Chondrocyte (in vitro differentiated cells): ENCODE results near the gene MOB2. TPM values are rescaled to one million over a fixed set of nuclear protein-coding genes. Genes with fewer than 3 reads are reported as not detected.

Source experiments
- DNase-seq: peaks from one replicate; pipeline ENCODE4 v3.0.0; 2021; ENCODE audit warnings: mixed read lengths, low spot score
- H3K27ac Mint-ChIP-seq: one replicate; pipeline ENCODE4 v1.8.0; 2021; ENCODE audit warnings: mild to moderate bottlenecking, moderate library complexity, mixed read lengths; ENCODE audit not compliant: unreplicated experiment
- H3K27me3 Mint-ChIP-seq: 2 replicates; pipeline ENCODE4 v1.8.0; 2021; ENCODE audit warnings: low read depth, mixed read lengths
- H3K36me3 Mint-ChIP-seq: 2 replicates; pipeline ENCODE4 v1.8.0; 2021; ENCODE audit warnings: low read depth, mixed read lengths
- H3K4me1 Mint-ChIP-seq: 2 replicates; pipeline ENCODE4 v1.8.0; 2021; ENCODE audit warnings: low read depth, mild to moderate bottlenecking, mixed read lengths
- H3K4me3 Mint-ChIP-seq: one replicate; pipeline ENCODE4 v1.8.0; 2021; ENCODE audit warnings: mild to moderate bottlenecking, moderate library complexity, mixed read lengths; ENCODE audit not compliant: unreplicated experiment
- H3K9me3 Mint-ChIP-seq: 2 replicates; pipeline ENCODE4 v1.8.0; 2021; ENCODE audit warnings: low read depth, mixed read lengths
- total RNA-seq: library from RNA; stranded (reverse); gene quantifications from 3 replicates; pipeline ENCODE4 v1.2.1, GENCODE V29; 2021
- TF ChIP-seq, protein P1 (sequence below): fragments of 200-600 bp; sonication (generic); IDR thresholded peaks from 2 replicates; pipeline ENCODE4 v1.5.0; 2021; ENCODE audit warnings: antibody characterized with exemption, mild to moderate bottlenecking, moderate library complexity

Gene MOB2
- total RNA-seq, 1 donor from 2014 or later: 28.0 TPM

DNA sequence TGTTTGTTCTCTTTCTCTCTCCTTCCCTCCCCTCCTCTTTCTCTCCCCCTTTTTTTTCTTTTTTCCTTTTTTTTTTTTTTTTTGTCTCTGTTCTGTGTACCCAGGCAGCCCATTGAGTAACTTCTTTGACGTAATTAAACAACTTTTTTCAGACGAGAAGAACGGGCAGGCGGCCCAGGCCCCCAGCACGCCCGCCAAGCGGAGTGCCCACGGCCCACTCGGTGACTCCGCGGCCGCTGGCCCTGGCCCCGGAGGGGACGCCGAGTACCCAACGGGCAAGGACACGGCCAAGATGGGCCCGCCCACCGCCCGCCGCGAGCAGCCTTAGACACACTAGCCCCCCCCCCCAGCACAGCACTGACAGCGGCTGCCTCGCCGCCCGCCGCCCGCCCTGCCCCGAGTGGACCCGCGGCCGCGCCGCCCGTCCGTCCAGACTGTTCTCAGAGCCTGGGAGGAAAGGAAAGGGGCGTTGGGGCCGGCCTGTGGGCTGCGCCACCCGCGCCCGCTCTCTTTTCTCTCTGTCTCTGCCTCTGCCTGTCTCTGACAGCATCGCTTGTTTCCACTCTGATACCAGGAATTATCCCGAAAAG is 26.1 kb downstream of the MOB2 start:
- Mint-ChIP-seq H3K27ac (no peak overlapping the region), H3K4me1 (no peaks in the 10 kb centered on the region), H3K4me3 (no peak overlapping the region), H3K36me3 (no peaks in the 10 kb centered on the region), H3K9me3 (no peaks in the 10 kb centered on the region), H3K27me3 (no peaks in the 10 kb centered on the region)
- TF ChIP-seq, protein P1, sequence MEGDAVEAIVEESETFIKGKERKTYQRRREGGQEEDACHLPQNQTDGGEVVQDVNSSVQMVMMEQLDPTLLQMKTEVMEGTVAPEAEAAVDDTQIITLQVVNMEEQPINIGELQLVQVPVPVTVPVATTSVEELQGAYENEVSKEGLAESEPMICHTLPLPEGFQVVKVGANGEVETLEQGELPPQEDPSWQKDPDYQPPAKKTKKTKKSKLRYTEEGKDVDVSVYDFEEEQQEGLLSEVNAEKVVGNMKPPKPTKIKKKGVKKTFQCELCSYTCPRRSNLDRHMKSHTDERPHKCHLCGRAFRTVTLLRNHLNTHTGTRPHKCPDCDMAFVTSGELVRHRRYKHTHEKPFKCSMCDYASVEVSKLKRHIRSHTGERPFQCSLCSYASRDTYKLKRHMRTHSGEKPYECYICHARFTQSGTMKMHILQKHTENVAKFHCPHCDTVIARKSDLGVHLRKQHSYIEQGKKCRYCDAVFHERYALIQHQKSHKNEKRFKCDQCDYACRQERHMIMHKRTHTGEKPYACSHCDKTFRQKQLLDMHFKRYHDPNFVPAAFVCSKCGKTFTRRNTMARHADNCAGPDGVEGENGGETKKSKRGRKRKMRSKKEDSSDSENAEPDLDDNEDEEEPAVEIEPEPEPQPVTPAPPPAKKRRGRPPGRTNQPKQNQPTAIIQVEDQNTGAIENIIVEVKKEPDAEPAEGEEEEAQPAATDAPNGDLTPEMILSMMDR: no peak
- DNase-seq: no peak

DNA sequence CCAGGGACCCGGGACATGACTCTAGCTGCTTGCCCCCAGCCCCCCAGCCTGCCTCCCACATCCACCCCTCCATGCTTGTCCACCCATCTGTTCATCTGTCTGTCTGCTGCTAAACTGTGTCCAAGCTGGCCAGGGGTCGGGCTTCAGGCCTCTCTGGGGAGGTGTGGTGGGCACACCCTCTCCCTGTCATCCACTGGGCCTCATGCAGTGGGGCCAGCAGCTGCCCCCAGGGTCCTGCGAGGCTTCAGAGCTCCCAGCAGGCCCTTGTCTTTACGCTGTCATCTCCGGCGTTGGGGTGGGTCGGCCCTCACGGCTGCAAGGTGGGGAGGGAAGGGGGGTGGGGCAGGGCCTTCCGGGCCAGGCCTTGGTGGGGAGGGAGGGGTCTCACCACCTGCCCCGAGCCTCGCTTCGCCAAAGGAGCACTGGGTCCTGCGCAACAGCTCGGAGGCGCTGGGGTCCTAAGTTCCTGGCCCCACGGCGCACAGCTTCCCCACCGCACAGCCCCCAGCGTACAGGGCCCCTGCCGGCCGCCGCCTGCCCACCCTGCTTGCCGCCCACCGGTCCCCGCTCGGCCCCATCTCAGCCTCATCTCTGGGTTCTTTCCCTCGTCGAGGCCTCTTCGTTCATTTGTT is 26.7 kb downstream of the MOB2 start:
- Mint-ChIP-seq H3K4me3 (no peak overlapping the region), H3K9me3 (no peaks in the 10 kb centered on the region), H3K27ac (no peak overlapping the region), H3K27me3 (no peaks in the 10 kb centered on the region), H3K36me3 (no peaks in the 10 kb centered on the region), H3K4me1 (no peaks in the 10 kb centered on the region)
- DNase-seq: no peak
- TF ChIP-seq, protein P1: no peak

DNA sequence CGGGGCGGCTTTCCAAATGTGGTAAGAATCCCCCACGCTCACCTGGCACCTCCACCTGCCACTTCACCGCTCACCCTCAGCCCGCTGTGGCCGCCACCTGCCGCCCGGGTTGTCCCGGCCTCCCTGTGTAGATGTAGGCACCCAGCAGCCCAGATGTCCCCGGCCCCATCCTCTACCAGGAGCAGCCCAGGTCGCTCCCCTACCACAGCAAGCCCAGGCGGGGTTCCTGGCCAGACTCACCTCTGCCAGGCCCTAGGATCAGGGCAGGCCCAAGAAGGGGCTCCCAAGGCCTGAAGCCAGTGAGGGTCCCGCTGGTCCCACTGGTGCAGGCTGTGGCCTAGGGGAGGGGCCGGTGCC is 27.4 kb downstream of the MOB2 start:
- Mint-ChIP-seq H3K4me3 (no peak overlapping the region), H3K9me3 (no peaks in the 10 kb centered on the region)

DNA sequence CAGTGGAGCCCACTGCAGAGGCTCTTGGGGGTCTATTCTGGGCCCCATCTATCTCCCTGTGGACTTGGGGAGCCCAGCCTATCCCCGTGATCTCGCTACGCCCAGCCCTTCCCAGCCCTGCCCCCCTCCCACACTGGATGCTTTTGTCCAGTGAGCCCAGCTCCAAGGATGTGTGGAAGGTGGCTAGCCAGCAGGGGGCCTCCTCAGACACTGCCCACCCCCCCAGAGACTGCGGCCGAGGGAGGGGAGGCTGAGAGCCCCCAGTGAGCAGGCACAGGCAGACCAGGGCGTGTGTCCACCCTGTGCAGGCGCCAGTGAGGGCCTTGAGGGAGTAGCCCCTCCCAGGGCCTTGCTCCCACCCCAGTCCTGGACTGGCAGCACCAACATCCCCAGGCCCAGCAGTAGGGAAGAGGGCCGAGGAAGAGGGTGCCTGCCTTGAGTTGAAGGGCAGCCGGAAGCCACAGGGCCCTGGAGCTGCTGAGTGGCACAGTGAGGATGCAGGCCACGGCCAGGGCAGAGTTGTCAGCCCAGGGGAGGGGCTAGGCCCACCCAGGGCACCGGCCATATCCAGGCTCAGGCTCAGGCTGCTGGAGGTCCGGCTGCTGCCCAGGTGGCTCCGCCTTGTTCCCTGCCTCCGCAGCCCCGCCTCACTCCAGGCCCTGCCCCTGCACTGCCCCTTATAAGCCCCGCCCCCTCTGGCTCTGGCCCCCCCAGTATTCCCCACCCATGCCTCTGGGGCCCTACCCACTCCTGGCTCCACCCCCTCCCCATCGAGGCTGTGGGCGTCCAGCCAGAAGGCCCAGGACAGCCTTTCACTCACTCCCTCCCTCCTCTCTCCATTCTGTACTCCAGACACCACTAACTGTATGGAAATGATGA is 28.0 kb downstream of the MOB2 start:
- no peak for DNase-seq
- H3K4me3 Mint-ChIP-seq: no peak overlapping the region
- H3K27me3 Mint-ChIP-seq: no peaks in the 10 kb centered on the region
- no peaks in the 10 kb centered on the region for H3K36me3 Mint-ChIP-seq
- no peak overlapping the region for H3K27ac Mint-ChIP-seq
- H3K4me1 Mint-ChIP-seq: no peaks in the 10 kb centered on the region
- no peaks in the 10 kb centered on the region for H3K9me3 Mint-ChIP-seq
- TF ChIP-seq, protein P1: peak; percentile 64

More for the DNA sequence above, 27.4 kb downstream of the MOB2 start:
- TF ChIP-seq, protein P1: no peak
- Mint-ChIP-seq H3K4me1 (no peaks in the 10 kb centered on the region), H3K27ac (no peak overlapping the region), H3K27me3 (no peaks in the 10 kb centered on the region), H3K36me3 (no peaks in the 10 kb centered on the region)
- DNase-seq: no peak

DNA sequence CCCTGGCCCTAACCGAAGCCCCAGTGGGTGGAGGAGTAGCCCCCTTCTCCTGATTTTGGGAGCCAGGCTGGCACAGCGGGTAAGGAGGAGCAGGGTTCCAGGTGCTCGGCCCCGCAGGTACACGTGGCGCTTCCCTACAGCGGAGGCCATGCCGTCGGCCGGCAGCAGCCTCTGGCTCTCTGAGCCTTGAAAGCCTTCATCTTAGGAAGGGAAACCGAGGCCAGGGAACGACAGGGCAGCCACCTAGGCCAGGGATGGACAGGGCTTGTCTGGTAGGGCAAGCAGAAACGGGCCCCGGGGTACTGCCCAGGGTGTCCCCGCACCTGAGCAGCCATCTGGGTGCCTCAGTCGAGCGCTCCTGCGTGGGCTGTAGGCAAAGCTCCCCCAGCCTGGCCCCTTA is 28.7 kb downstream of the MOB2 start:
- no peak overlapping the region for H3K4me3 Mint-ChIP-seq
- TF ChIP-seq, protein P1: no peak
- H3K27ac Mint-ChIP-seq: no peak overlapping the region
- no peaks in the 10 kb centered on the region for H3K36me3 Mint-ChIP-seq
- DNase-seq: no peak
- H3K4me1 Mint-ChIP-seq: no peaks in the 10 kb centered on the region
- no peaks in the 10 kb centered on the region for H3K9me3 Mint-ChIP-seq
- H3K27me3 Mint-ChIP-seq: no peaks in the 10 kb centered on the region
